ENCODE data around the gene SLC6A18. TPM values are rescaled to one million over a fixed set of nuclear protein-coding genes. Genes with fewer than 3 reads are reported as not detected.

SLC6A18 gene
- total RNA-seq, 2 donors from 2014 or later: not detected

- H3K36me3 ChIP-seq: no peaks in the 10 kb centered on the region
- no peaks in the 10 kb centered on the region for H3K4me1 ChIP-seq
- TF ChIP-seq CTCF (IDR thresholded peaks at IDR 0.05): no peak
- H3K27ac ChIP-seq: no peak overlapping the region
- no peak overlapping the region for H3K4me3 ChIP-seq
- no peak for DNase-seq (ENCODE audit: low spot score)
- H3K27me3 ChIP-seq: no peaks in the 10 kb centered on the region
- no peaks in the 10 kb centered on the region for H3K9me3 ChIP-seq
Measured at GRCh38 chr5:1206521-1207412, 18.4 kb upstream of the SLC6A18 start.

GRCh38 chr5:1207555-1207954 is 17.6 kb upstream of the SLC6A18 start:
- H3K9me3 ChIP-seq: no peaks in the 10 kb centered on the region
- H3K36me3 ChIP-seq: no peaks in the 10 kb centered on the region
- TF ChIP-seq CTCF (IDR thresholded peaks at IDR 0.05): no peak
- H3K27me3 ChIP-seq: no peaks in the 10 kb centered on the region
- DNase-seq (ENCODE audit: low spot score): no peak
- no peaks in the 10 kb centered on the region for H3K4me1 ChIP-seq
- no peak overlapping the region for H3K4me3 ChIP-seq
- no peak overlapping the region for H3K27ac ChIP-seq

GRCh38 chr5:1208221-1208742 is 16.9 kb upstream of the SLC6A18 start:
- Histone ChIP-seq H3K9me3 (no peaks in the 10 kb centered on the region), H3K4me1 (no peaks in the 10 kb centered on the region), H3K4me3 (no peak overlapping the region), H3K27me3 (no peaks in the 10 kb centered on the region), H3K36me3 (no peaks in the 10 kb centered on the region), H3K27ac (no peak overlapping the region)
- TF ChIP-seq CTCF (IDR thresholded peaks at IDR 0.05): no peak
- no peak for DNase-seq (ENCODE audit: low spot score)

DNA sequence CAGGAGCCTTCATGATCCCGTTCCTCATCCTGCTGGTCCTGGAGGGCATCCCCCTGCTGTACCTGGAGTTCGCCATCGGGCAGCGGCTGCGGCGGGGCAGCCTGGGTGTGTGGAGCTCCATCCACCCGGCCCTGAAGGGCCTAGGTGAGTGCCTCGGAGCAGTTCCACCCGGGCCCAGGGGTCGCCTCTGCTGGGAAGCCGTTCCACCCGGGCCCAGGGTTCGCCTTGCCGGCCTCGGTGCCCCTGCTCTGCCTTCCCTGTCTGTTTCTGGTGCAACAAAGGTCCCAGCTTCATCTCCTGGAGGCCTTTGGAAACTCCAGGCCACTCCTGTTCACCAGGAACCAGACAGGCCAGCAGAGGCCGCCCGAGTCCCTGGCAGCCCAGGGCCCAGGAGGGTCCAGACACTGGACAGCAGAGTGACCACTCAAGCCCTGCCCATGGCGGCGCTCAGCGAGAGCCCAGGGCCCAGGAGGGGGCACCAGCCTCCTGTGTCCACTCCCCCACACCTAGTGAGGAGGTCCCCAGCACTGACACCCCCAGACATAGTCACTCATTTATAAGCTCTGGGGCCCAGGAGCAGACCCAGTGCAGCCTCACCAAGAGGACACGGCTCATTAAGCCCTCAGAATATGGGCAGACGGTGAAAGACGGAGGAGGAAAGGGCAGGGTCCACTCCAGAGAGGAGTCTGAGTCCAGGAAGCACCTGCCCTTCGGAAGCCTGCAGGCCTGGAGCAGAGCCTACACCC is 16.3 kb upstream of the SLC6A18 start:
- no peaks in the 10 kb centered on the region for H3K36me3 ChIP-seq
- no peaks in the 10 kb centered on the region for H3K9me3 ChIP-seq
- no peaks in the 10 kb centered on the region for H3K4me1 ChIP-seq
- H3K27me3 ChIP-seq: no peaks in the 10 kb centered on the region
- TF ChIP-seq CTCF (IDR thresholded peaks at IDR 0.05): peak in 1 of 2 donors; percentile 45
- no peak for DNase-seq (ENCODE audit: low spot score)
- H3K27ac ChIP-seq: no peak overlapping the region
- H3K4me3 ChIP-seq: no peak overlapping the region

DNA sequence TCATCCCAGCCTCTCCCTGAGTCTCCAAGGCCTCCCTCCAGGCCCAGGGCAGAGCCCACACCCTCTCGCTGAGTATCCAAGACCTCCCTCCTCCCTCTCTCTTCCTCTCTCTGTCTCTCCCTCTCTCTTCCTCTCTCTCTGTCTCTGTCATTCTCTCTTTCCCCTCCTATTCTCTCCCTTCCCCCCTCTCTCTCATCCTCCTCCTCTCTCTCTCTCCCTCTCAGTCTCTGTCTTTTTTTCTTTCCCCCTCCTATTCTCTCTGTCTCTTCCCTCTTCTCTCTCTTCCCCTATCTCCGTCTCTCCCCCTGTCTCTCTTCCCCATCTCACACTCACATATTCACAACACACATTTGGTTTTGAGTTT is 15.7 kb upstream of the SLC6A18 start:
- DNase-seq (ENCODE audit: low spot score): no peak
- Histone ChIP-seq H3K9me3 (no peaks in the 10 kb centered on the region), H3K4me3 (no peak overlapping the region), H3K36me3 (no peaks in the 10 kb centered on the region), H3K27me3 (no peaks in the 10 kb centered on the region), H3K4me1 (no peaks in the 10 kb centered on the region), H3K27ac (no peak overlapping the region)
- TF ChIP-seq CTCF (IDR thresholded peaks at IDR 0.05): no peak
